Choroid plexus epithelial cell (primary cell): Measurements from ENCODE around the gene ADIPOQ.
"Not testable (repeated sequence)": the region's sequence is repeated elsewhere in the genome, so short reads cannot be mapped to it uniquely, and the experiment has no call there.

ENCODE experiments used
- DNase-seq: peaks from one replicate; pipeline ENCODE4 v3.0.0-alpha.2; 2010; ENCODE audit warnings: low read depth
- H3K4me3 ChIP-seq: 2 replicates; pipeline ENCODE4 v1.5.1; 2011; ENCODE audit warnings: low read depth, mild to moderate bottlenecking, control low read depth, low read length, moderate library complexity
- TF ChIP-seq, protein P1 (sequence below): conservative IDR thresholded peaks from 2 replicates; pipeline ENCODE4 v1.5.1; 2011; ENCODE audit warnings: low read depth, mild to moderate bottlenecking, control low read depth, inconsistent platforms, low read length, moderate library complexity

Gene ADIPOQ

DNA sequence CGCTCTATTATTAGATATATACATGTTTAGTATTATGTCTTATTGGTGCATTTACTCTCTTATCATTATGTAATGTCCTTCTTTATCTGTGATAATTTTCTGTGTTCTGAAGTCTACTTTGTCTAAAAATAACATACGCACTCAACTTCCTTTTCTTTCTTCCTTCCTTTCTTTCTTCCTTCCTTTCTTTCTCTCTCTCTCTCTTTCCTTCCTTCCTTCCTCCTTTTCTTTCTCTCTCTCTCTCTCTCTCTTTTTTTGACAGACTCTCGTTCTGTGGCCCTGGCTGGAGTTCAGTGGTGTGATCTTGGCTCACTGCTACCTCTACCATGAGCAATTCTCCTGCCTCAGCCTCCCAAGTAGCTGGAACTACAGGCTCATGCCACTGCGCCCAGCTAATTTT lies 15.2 kb downstream of the ADIPOQ start:
- no peak for DNase-seq
- TF ChIP-seq, protein P1, sequence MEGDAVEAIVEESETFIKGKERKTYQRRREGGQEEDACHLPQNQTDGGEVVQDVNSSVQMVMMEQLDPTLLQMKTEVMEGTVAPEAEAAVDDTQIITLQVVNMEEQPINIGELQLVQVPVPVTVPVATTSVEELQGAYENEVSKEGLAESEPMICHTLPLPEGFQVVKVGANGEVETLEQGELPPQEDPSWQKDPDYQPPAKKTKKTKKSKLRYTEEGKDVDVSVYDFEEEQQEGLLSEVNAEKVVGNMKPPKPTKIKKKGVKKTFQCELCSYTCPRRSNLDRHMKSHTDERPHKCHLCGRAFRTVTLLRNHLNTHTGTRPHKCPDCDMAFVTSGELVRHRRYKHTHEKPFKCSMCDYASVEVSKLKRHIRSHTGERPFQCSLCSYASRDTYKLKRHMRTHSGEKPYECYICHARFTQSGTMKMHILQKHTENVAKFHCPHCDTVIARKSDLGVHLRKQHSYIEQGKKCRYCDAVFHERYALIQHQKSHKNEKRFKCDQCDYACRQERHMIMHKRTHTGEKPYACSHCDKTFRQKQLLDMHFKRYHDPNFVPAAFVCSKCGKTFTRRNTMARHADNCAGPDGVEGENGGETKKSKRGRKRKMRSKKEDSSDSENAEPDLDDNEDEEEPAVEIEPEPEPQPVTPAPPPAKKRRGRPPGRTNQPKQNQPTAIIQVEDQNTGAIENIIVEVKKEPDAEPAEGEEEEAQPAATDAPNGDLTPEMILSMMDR: no peak
- H3K4me3 ChIP-seq: no peak overlapping the region

DNA sequence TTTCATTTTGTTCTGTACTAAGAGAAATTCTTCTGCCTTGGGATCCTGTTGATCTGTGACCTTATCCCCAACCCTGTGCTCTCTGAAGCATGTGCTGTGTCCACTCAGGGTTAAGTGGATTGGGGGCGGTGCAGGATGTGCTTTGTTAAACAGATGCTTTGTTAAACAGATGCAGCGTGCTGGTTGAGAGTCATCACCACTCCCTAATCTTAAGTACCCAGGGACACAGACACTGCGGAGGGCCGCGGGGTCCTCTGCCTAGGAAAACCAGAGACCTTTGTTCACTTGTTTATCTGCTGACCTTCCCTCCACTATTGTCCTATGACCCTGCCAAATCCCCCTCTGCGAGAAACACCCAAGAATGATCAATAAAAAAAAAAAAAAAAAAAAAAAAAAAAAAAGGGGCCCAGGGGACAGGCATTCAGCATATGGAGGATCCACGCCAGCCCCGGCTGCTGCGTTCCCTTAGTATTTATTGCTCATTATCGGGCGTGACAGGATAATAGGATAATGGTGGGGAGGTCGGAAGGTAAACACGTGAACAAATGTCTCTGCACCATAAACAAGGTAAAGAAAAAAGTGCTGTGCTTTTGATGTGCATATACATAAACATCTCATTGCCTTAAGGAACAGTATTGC lies 22.8 kb downstream of the ADIPOQ start:
- DNase-seq, H3K4me3 ChIP-seq: not testable (repeated sequence)

GRCh38 chr3:186866095-186866494 lies 23.6 kb downstream of the ADIPOQ start:
- not testable (repeated sequence) for H3K4me3 ChIP-seq, DNase-seq

GRCh38 chr3:186869253-186870100 lies 27.0 kb downstream of the ADIPOQ start:
- peak; percentile 59 for DNase-seq
- H3K4me3 ChIP-seq: no peak overlapping the region
- TF ChIP-seq, protein P1: no peak

GRCh38 chr3:186870421-186871201 lies 28.1 kb downstream of the ADIPOQ start:
- TF ChIP-seq, protein P1: no peak
- no peak for DNase-seq
- H3K4me3 ChIP-seq: no peak overlapping the region

DNA sequence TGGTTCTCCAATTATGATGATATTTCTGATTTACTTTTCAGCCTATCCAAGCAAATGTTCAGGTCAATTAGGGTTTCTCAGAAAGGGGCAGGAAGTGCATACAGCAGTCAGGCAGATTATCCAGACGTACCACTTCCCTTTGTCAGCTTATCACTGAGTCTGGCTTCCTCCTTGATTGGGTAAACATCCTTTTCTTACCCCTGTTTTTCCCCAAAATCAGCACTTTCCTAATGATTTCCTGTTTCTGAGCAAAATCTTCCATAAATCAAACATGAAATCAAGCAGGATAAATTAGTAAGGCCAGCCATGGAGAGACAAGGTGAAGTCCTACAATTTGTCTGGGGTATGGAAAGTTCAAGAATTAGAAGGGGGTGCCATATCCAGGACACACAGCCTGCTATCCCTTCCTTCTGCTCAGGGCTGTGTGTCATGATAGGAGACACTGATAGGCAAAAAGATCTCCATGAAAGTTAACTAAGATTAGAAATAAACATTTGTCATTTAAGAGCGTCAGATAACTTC lies 29.0 kb downstream of the ADIPOQ start:
- DNase-seq: no peak
- no peak overlapping the region for H3K4me3 ChIP-seq
- TF ChIP-seq, protein P1: no peak

DNA sequence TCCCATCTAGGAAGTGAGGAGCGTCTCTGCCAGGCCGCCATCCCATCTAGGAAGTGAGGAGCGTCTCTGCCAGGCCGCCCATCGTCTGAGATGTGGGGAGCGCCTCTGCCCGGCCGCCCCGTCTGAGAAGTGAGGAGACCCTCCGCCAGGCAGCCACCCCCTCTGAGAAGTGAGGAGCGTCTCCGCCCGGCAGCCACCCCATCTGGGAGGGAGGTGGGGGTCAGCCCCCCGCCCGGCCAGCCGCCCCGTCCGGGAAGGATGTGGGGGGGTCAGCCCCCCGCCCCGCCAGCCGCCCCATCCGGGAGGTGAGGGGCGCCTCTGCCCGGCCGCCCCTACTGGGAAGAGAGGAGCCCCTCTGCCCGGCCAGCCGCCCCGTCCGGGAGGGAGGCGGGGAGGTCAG lies 31.3 kb downstream of the ADIPOQ start:
- not testable (repeated sequence) for DNase-seq, H3K4me3 ChIP-seq

GRCh38 chr3:186874216-186874615 lies 31.7 kb downstream of the ADIPOQ start:
- not testable (repeated sequence) for H3K4me3 ChIP-seq, DNase-seq

DNA sequence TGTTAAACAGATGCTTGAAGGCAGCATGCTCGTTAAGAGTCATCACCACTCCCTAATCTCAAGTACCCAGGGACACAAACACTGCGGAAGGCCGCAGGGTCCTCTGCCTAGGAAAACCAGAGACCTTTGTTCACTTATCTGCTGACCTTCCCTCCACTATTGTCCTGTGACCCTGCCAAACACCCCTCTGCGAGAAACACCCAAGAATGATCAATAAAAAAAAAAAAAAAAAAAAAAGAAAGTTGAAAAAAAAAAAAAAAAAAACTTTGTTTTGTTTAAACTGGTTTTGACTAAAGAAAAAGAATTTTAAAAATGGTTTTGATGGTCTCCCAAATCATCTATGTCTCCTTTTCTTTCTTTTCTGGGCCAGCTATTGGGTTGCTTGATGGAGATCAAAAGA lies 32.3 kb downstream of the ADIPOQ start:
- not testable (repeated sequence) for H3K4me3 ChIP-seq, DNase-seq
